ENCODE data around the gene MSH5.
A peak's percentile ranks its signal among the peaks of the same experiment; 100 is the strongest.

Gene MSH5

DNA sequence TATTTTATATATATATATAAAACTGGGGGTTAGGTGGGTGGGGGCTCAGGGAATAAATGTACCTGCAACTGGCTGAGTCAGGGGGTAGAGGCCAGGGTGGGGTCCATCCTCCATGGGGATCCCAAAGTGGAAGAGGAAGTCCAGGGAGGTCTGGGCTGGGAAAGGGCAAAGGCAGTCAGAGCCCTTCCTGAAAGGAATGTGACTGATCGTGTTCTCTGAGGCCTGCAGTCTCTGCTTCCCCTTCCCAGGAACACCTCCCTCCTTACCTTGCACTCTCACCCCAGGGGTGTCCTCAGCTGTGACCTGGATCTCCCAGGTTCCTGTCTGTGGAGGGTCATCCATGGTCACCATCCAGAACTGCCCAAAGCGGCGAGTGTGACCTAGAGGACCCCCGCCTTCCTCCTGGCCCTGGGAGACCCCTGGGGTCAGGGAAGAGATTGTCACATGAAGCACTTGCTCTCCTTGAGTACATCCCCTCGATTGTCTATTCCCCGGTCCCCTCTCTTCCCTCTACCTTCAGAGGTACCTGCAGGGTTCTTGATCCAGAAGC, 27.4 kb downstream of the MSH5 start:
- TF ChIP-seq EZH2 (IDR thresholded peaks at IDR 0.05; ENCODE audit: borderline replicate concordance, low read length), result no peak
- Histone ChIP-seq H3K27me3 (ENCODE audit: insufficient read depth, low read length) (no peaks in the 10 kb centered on the region), H3K4me3 (ENCODE audit: low read depth, low read length, poor library complexity, severe bottlenecking) (no peak overlapping the region), H4K20me1 (ENCODE audit: insufficient read depth, low read length) (no peaks in the 10 kb centered on the region), H3K9me2 (ENCODE audit: low read depth, low read length) (no peaks in the 10 kb centered on the region), H3F3A (ENCODE audit: insufficient read depth, low read length) (no peaks in the 10 kb centered on the region), H3K36me3 (ENCODE audit: insufficient read depth, low read length) (peaks cover 26% of the 10 kb centered on the region), H3K9me3 (ENCODE audit: low read length) (no peaks in the 10 kb centered on the region), H2AFZ (ENCODE audit: low read length) (no peak overlapping the region), H3K79me2 (ENCODE audit: insufficient read depth, low read length) (no peaks in the 10 kb centered on the region), H3K9ac (ENCODE audit: low read length) (no peak overlapping the region), H3K4me2 (ENCODE audit: low read length) (no peak overlapping the region), H3K4me1 (ENCODE audit: insufficient read depth, low read length, severe bottlenecking) (no peaks in the 10 kb centered on the region), H3K27ac (ENCODE audit: low read depth, low read length, poor library complexity, severe bottlenecking) (no peak overlapping the region)

DNA sequence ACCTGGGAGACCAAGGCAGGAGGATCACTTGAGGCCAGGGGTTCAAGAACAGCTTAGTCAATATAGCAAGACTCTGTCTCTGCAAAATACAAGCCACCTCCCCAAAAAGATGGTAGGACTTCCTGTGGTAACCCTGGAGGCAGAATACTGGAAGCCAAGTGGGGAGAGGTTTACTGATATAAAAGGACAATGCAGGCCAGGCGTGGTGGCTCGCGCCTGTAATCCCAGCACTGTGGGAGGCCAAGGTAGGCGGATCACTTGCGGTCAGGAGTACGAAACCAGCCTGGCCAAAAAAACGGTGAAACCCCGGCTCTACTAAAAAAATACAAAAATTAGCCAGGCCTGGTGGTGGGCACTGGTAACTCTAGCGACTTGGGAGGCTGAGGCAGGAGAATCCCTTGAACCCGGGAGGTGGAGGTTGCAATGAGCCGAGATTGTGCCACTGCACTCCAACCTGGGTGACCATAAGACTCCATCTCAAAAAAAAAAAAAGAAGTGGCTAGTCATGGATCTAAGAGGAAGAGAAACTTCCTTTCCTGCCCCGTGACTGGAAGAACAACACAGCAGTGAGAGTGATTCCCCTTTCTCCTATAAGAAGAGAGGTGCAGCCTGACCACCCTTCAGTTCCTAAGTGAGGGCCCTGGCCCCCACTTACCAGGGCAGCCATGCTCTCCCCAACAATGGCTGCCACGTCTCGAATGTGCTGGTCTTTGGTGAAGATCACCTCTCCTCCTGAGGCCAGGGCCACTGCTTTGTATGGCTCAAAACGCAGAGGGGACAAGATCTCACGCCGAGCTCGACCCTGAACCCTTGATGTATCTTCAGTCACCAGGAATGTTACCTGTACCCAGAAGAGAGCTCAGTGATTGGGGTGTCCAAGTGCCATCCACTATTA, 28.8 kb downstream of the MSH5 start:
- Histone ChIP-seq H3K9ac (ENCODE audit: low read length) (no peak overlapping the region), H3K36me3 (ENCODE audit: insufficient read depth, low read length) (peaks cover 12% of the 10 kb centered on the region; the same call in 1 of the 2 replicates), H4K20me1 (ENCODE audit: insufficient read depth, low read length) (no peaks in the 10 kb centered on the region), H2AFZ (ENCODE audit: low read length) (no peak overlapping the region), H3F3A (ENCODE audit: insufficient read depth, low read length) (no peaks in the 10 kb centered on the region), H3K79me2 (ENCODE audit: insufficient read depth, low read length) (no peaks in the 10 kb centered on the region), H3K27ac (ENCODE audit: low read depth, low read length, poor library complexity, severe bottlenecking) (no peak overlapping the region), H3K4me3 (ENCODE audit: low read depth, low read length, poor library complexity, severe bottlenecking) (no peak overlapping the region), H3K9me3 (ENCODE audit: low read length) (no peaks in the 10 kb centered on the region), H3K4me1 (ENCODE audit: insufficient read depth, low read length, severe bottlenecking) (no peaks in the 10 kb centered on the region), H3K27me3 (ENCODE audit: insufficient read depth, low read length) (no peaks in the 10 kb centered on the region), H3K4me2 (ENCODE audit: low read length) (no peak overlapping the region), H3K9me2 (ENCODE audit: low read depth, low read length) (no peaks in the 10 kb centered on the region)
- TF ChIP-seq, protein P1, sequence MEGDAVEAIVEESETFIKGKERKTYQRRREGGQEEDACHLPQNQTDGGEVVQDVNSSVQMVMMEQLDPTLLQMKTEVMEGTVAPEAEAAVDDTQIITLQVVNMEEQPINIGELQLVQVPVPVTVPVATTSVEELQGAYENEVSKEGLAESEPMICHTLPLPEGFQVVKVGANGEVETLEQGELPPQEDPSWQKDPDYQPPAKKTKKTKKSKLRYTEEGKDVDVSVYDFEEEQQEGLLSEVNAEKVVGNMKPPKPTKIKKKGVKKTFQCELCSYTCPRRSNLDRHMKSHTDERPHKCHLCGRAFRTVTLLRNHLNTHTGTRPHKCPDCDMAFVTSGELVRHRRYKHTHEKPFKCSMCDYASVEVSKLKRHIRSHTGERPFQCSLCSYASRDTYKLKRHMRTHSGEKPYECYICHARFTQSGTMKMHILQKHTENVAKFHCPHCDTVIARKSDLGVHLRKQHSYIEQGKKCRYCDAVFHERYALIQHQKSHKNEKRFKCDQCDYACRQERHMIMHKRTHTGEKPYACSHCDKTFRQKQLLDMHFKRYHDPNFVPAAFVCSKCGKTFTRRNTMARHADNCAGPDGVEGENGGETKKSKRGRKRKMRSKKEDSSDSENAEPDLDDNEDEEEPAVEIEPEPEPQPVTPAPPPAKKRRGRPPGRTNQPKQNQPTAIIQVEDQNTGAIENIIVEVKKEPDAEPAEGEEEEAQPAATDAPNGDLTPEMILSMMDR (IDR thresholded peaks at IDR 0.05; ENCODE audit: low read length), result no peak
- no peak for TF ChIP-seq EZH2 (IDR thresholded peaks at IDR 0.05; ENCODE audit: borderline replicate concordance, low read length)

DNA sequence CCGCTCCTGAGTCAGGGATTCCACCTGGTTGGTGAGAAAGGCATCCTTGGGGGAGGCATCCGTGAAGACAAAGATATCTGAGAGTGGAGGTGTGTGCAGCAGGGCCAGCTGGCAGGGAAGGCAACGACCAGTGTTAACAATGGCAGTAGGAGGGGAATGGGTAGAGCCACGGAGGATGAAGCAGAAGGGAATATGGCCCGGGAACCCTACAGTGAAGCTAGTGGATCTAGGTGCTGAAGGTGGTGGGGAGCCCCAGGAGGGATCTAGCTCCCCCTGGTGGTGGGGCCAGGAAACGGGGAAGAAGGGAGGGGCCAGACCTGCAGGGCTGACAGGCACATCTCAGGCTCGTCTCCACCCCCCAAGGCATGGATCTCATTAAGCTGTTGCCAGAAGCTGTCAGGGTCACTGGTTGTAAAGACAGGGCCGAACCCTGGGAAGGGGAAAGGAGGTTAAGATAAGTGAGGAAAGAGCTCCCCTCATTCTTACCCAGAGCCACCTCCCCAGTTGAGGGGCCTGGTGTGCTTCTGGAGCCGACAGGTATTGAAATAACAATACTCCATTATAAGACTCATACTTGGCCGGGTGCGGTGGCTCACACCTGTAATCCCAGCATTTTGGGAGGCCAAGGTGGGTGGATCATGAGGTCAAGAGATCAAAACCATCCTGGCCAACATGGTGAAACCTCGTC, 30.0 kb downstream of the MSH5 start:
- TF ChIP-seq, protein P1 (IDR thresholded peaks at IDR 0.05; ENCODE audit: low read length), result peak; percentile 96
- TF ChIP-seq EZH2 (IDR thresholded peaks at IDR 0.05; ENCODE audit: borderline replicate concordance, low read length), result no peak
- H3K9me2 ChIP-seq (ENCODE audit: low read depth, low read length), result no peaks in the 10 kb centered on the region
- H3K9ac ChIP-seq (ENCODE audit: low read length), result no peak overlapping the region
- no peaks in the 10 kb centered on the region for H3K79me2 ChIP-seq (ENCODE audit: insufficient read depth, low read length)
- H2AFZ ChIP-seq (ENCODE audit: low read length), result no peak overlapping the region
- H3F3A ChIP-seq (ENCODE audit: insufficient read depth, low read length), result no peaks in the 10 kb centered on the region
- H3K4me2 ChIP-seq (ENCODE audit: low read length), result no peak overlapping the region
- no peak overlapping the region for H3K4me3 ChIP-seq (ENCODE audit: low read depth, low read length, poor library complexity, severe bottlenecking)
- no peaks in the 10 kb centered on the region for H3K27me3 ChIP-seq (ENCODE audit: insufficient read depth, low read length)
- no peaks in the 10 kb centered on the region for H3K36me3 ChIP-seq (ENCODE audit: insufficient read depth, low read length)
- H3K9me3 ChIP-seq (ENCODE audit: low read length), result no peaks in the 10 kb centered on the region
- H3K27ac ChIP-seq (ENCODE audit: low read depth, low read length, poor library complexity, severe bottlenecking), result no peak overlapping the region
- H3K4me1 ChIP-seq (ENCODE audit: insufficient read depth, low read length, severe bottlenecking), result no peaks in the 10 kb centered on the region
- H4K20me1 ChIP-seq (ENCODE audit: insufficient read depth, low read length), result no peaks in the 10 kb centered on the region

Measured in OCI-LY1 (cell line).